ENCODE measurements around the gene RAB7B.
"Not testable (repeated sequence)": the region's sequence is repeated elsewhere in the genome, so short reads cannot be mapped to it uniquely, and the experiment has no call there.

RAB7B gene

DNA sequence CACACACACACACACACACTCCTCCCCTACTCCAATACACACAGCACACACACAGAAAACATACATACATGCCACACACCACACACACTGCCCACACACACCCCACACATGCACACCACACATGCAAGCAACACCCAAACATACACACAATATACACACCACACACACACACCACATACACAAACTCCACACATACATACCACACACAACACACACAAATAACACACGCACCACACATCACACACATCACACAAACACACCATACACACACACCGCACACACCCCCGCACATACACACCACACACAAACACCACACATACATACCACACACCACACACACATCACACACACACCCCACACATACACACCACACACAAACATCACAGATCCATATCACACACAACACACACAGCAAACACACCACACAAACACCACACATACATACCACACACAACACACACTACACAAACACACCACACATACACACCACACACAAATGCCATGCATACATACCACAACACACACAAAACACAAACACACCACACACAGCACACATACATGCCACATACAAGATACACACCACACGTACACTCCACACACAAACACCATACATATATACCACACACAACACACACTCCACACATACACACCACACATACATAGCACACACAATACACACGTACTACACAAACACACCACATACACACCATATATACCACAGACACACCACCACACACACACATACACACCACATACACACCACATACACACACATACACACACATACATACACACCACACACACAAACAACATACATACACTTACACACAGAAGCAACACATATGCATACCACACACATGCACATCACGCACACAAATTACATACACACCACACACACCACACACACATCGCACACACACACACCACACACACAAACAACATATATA is 932 bp upstream of the RAB7B start:
- TF ChIP-seq, protein P1, sequence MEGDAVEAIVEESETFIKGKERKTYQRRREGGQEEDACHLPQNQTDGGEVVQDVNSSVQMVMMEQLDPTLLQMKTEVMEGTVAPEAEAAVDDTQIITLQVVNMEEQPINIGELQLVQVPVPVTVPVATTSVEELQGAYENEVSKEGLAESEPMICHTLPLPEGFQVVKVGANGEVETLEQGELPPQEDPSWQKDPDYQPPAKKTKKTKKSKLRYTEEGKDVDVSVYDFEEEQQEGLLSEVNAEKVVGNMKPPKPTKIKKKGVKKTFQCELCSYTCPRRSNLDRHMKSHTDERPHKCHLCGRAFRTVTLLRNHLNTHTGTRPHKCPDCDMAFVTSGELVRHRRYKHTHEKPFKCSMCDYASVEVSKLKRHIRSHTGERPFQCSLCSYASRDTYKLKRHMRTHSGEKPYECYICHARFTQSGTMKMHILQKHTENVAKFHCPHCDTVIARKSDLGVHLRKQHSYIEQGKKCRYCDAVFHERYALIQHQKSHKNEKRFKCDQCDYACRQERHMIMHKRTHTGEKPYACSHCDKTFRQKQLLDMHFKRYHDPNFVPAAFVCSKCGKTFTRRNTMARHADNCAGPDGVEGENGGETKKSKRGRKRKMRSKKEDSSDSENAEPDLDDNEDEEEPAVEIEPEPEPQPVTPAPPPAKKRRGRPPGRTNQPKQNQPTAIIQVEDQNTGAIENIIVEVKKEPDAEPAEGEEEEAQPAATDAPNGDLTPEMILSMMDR (IDR thresholded peaks at IDR 0.05; ENCODE audit: borderline replicate concordance, insufficient read depth, low read depth, low read length) = no peak

DNA sequence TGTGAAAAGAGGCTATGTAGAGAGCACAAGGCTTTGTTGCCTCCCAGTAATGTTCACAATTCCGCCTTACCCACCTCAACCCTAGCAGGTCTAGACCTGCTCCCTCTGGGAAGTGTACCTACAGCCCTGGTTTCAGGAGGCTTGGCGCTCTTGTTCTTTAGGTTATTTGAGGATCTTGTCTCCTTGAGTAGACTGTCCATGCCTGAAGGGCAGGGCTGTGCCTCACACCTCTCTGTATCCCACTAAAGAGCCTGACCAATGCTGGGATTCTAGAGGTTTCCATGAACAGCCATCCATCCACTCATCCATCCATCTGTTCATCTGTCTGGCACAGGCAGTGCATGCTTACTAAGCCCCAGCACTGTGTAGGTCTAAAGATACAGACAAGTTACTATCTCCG is 1.0 kb downstream of the RAB7B start:
- H3K4me3 ChIP-seq (ENCODE audit: low read depth, low read length) = no peak overlapping the region
- TF ChIP-seq, protein P1 (IDR thresholded peaks at IDR 0.05; ENCODE audit: borderline replicate concordance, insufficient read depth, low read depth, low read length) = no peak

More for the DNA sequence above, 932 bp upstream of the RAB7B start:
- H3K4me3 ChIP-seq (ENCODE audit: low read depth, low read length) = no peak overlapping the region

DNA sequence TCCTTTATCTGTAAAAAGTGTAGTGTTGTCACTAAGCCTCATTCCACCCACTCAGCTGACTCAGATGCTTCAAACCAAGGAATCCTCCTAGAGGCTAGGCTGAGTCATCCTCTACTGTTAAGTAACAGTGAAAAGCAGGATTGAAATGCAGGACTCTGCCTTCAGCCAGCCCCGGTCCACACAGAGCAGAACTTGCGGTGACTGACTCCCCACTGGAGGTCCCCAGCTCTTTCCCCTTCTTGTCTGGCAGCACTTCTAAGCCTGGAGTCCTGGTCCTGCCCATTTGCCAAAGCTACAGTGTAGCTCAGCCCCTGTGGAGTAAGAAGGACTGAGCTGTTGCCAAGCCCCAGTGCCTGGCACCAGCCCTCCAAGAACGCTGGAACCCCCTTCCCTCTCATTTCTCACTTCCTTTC is 1.7 kb downstream of the RAB7B start:
- TF ChIP-seq, protein P1 (IDR thresholded peaks at IDR 0.05; ENCODE audit: borderline replicate concordance, insufficient read depth, low read depth, low read length) = no peak
- H3K4me3 ChIP-seq (ENCODE audit: low read depth, low read length) = no peak overlapping the region

DNA sequence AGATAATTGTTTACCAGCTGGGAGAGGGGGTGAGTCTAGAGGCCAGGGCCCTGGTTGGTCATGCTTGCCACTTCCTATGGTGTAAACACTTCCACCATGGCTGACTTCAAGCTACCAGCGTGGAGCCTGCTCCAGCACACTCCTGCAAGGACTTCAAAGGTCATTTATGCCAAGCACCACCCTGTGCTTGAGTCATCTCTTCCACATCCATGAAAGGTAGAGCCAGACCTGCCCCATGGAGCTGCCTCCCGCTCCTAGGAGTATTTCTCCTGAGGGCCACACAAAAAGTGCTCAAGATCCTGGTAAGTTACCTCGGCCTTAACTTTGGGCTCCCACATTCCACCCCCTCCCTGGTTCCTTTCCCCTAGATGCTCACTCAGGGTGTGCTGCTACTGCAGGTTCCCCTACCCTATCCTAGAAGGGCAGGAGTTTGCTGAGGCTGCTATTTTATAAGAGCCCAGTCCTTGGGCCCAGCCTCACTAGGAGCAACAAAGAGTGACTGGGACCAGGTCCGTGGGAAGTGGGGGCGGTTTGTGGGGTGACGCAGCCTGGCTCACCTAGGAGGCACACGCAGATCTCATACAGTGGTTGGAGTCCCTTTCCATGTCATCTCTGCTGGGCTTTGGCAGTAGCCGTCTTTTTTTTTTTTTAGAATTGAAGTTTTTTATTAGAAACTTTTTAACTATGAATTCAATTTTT is 2.4 kb downstream of the RAB7B start:
- no peak overlapping the region for H3K4me3 ChIP-seq (ENCODE audit: low read depth, low read length)
- TF ChIP-seq, protein P1 (IDR thresholded peaks at IDR 0.05; ENCODE audit: borderline replicate concordance, insufficient read depth, low read depth, low read length) = no peak

DNA sequence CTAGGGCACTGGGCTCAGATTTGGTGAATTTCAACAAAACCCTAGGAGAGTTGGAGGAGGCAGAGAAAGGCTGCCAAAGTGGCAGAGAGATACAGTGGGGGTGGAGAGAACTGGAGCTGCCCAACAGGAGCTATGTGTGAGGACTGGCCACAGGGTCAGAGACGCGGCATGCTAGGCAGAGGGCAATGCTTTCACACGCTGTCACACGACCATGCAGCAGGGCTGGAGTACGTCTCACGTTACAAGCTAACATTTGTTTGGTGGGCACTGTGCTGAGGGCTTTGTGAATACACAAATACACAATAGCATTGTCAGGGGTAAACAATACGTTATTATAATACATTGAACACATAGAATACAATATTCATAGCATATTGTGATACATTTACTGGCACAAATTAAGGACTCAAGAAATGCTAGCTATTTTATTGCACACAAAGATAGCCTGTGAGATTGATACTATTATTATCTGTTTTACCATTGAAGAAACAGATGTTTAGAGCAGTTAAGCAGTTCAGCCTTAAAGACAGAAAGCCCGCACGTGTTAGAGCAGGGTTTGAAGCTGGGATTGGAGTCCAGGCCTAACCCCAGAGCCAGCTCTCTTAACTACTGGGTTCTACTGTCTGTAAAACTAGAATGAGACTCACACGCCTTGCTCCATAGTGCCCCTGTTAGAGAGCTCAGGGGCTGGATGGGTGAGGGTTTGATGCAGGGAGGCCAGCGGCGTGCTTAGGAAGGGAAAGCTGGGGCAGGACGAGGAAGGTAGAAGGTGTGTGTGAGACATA is 4.5 kb downstream of the RAB7B start:
- TF ChIP-seq, protein P1 (IDR thresholded peaks at IDR 0.05; ENCODE audit: borderline replicate concordance, insufficient read depth, low read depth, low read length) = no peak
- no peak overlapping the region for H3K4me3 ChIP-seq (ENCODE audit: low read depth, low read length)

DNA sequence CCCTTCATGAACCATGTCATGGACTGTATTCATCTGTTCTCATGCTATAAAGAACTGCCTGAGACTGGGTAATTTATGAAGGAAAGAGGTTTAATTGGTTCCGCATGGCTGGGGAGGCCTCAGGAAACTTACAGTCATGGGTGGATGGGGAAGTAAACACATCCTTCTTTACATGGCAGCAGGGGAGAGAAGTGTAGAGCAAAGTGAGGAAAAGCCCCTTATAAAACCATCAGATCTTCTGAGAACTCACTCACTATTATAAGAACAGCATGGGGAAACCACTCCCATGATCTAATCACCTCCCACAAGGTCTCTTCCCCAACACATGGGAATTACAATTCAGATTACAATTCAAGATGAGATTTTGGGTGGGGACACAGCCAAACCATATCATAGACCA is 6.6 kb downstream of the RAB7B start:
- not testable (repeated sequence) for H3K4me3 ChIP-seq (ENCODE audit: low read depth, low read length)

DNA sequence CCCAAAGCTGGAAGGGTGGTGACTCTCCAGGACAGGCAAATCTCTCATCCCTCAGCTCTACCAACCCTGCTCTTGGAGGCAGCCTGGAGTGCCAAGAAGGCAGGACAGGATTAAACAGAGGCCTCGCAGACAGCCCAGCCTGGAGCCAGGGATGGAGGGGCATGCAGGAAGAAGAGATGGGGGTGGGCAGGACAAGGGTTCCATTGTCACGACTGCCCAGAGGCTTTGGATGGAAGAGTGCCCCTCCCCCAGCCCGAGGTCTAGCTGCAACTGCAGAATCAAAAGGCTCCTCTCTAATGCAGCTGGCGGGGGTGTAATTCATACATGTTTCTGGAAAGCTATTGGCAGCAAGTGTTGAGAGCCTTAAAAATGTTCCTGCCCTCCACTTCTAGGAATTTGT is 8.8 kb downstream of the RAB7B start:
- TF ChIP-seq, protein P1 (IDR thresholded peaks at IDR 0.05; ENCODE audit: borderline replicate concordance, insufficient read depth, low read depth, low read length) = no peak
- no peak overlapping the region for H3K4me3 ChIP-seq (ENCODE audit: low read depth, low read length)
